Measurements from ENCODE around the gene CAMK2B. TPM values are rescaled to one million over a fixed set of nuclear protein-coding genes. Genes with fewer than 3 reads are reported as not detected.

The CAMK2B gene
- total RNA-seq, 1 donor from 2014 or later, result 9.3 TPM

- Mint-ChIP-seq H3K4me1 (ENCODE audit: low read depth) (peaks cover 23% of the 10 kb centered on the region), H3K27ac (no peak overlapping the region), H3K9me3 (ENCODE audit: low read depth) (no peaks in the 10 kb centered on the region), H3K27me3 (peaks cover 35% of the 10 kb centered on the region), H3K4me3 (ENCODE audit: low read depth) (peak overlapping the region; percentile 55), H3K36me3 (ENCODE audit: insufficient read depth) (no peaks in the 10 kb centered on the region)
- no peak for DNase-seq (ENCODE audit: low spot score, unreplicated experiment)
- no peak for TF ChIP-seq CTCF (IDR thresholded peaks at IDR 0.05; ENCODE audit: unreplicated experiment)
Measured at GRCh38 chr7:44321796-44322195, 3.6 kb downstream of the CAMK2B start.

- no peak for DNase-seq (ENCODE audit: low spot score, unreplicated experiment)
- no peaks in the 10 kb centered on the region for H3K36me3 Mint-ChIP-seq (ENCODE audit: insufficient read depth)
- H3K27me3 Mint-ChIP-seq, result peaks cover 27% of the 10 kb centered on the region
- peak overlapping the region; percentile 81 for H3K27ac Mint-ChIP-seq
- peaks cover 21% of the 10 kb centered on the region for H3K4me1 Mint-ChIP-seq (ENCODE audit: low read depth)
- no peaks in the 10 kb centered on the region for H3K9me3 Mint-ChIP-seq (ENCODE audit: low read depth)
- peak overlapping the region; percentile 57 for H3K4me3 Mint-ChIP-seq (ENCODE audit: low read depth)
- TF ChIP-seq CTCF (IDR thresholded peaks at IDR 0.05; ENCODE audit: unreplicated experiment), result no peak
Measured at GRCh38 chr7:44320794-44321371, 4.5 kb downstream of the CAMK2B start.

- peaks cover 26% of the 10 kb centered on the region for H3K27me3 Mint-ChIP-seq
- H3K9me3 Mint-ChIP-seq (ENCODE audit: low read depth), result peaks cover 4% of the 10 kb centered on the region
- no peak overlapping the region for H3K27ac Mint-ChIP-seq
- no peak for TF ChIP-seq CTCF (IDR thresholded peaks at IDR 0.05; ENCODE audit: unreplicated experiment)
- H3K4me3 Mint-ChIP-seq (ENCODE audit: low read depth), result no peak overlapping the region
- no peak for DNase-seq (ENCODE audit: low spot score, unreplicated experiment)
- peaks cover 20% of the 10 kb centered on the region for H3K4me1 Mint-ChIP-seq (ENCODE audit: low read depth)
- peaks cover 2% of the 10 kb centered on the region for H3K36me3 Mint-ChIP-seq (ENCODE audit: insufficient read depth)
Measured at GRCh38 chr7:44320141-44320540, 5.3 kb downstream of the CAMK2B start.

GRCh38 chr7:44318332-44318731, 7.1 kb downstream of the CAMK2B start:
- TF ChIP-seq CTCF (IDR thresholded peaks at IDR 0.05; ENCODE audit: unreplicated experiment), result no peak
- Mint-ChIP-seq H3K4me3 (ENCODE audit: low read depth) (no peak overlapping the region), H3K27ac (no peak overlapping the region), H3K27me3 (peaks cover 15% of the 10 kb centered on the region), H3K4me1 (ENCODE audit: low read depth) (peaks cover 14% of the 10 kb centered on the region), H3K36me3 (ENCODE audit: insufficient read depth) (peaks cover 2% of the 10 kb centered on the region), H3K9me3 (ENCODE audit: low read depth) (peaks cover 4% of the 10 kb centered on the region)
- DNase-seq (ENCODE audit: low spot score, unreplicated experiment), result no peak

- TF ChIP-seq CTCF (IDR thresholded peaks at IDR 0.05; ENCODE audit: unreplicated experiment), result no peak
- Mint-ChIP-seq H3K36me3 (ENCODE audit: insufficient read depth) (peaks cover 2% of the 10 kb centered on the region), H3K4me3 (ENCODE audit: low read depth) (no peak overlapping the region), H3K27me3 (peaks cover 17% of the 10 kb centered on the region), H3K4me1 (ENCODE audit: low read depth) (peaks cover 1% of the 10 kb centered on the region), H3K27ac (no peak overlapping the region), H3K9me3 (ENCODE audit: low read depth) (peaks cover 4% of the 10 kb centered on the region)
- DNase-seq (ENCODE audit: low spot score, unreplicated experiment), result no peak
Measured at GRCh38 chr7:44315301-44315903, 10.0 kb downstream of the CAMK2B start.

Measured in progenitor cell of endocrine pancreas (in vitro differentiated cells).